Fibroblast of skin of abdomen (primary cell): ENCODE data around the gene AFAP1L2.

Experiments
- DNase-seq: peaks from one replicate; pipeline ENCODE4 v3.0.0-alpha.2; 2013

The AFAP1L2 gene

GRCh38 chr10:114309364-114309651 is 95.0 kb downstream of the AFAP1L2 start:
- no peak for DNase-seq

GRCh38 chr10:114308531-114309363 is 95.6 kb downstream of the AFAP1L2 start:
- no peak for DNase-seq

- DNase-seq: no peak
Measured at GRCh38 chr10:114307731-114308130, 96.6 kb downstream of the AFAP1L2 start.

DNA sequence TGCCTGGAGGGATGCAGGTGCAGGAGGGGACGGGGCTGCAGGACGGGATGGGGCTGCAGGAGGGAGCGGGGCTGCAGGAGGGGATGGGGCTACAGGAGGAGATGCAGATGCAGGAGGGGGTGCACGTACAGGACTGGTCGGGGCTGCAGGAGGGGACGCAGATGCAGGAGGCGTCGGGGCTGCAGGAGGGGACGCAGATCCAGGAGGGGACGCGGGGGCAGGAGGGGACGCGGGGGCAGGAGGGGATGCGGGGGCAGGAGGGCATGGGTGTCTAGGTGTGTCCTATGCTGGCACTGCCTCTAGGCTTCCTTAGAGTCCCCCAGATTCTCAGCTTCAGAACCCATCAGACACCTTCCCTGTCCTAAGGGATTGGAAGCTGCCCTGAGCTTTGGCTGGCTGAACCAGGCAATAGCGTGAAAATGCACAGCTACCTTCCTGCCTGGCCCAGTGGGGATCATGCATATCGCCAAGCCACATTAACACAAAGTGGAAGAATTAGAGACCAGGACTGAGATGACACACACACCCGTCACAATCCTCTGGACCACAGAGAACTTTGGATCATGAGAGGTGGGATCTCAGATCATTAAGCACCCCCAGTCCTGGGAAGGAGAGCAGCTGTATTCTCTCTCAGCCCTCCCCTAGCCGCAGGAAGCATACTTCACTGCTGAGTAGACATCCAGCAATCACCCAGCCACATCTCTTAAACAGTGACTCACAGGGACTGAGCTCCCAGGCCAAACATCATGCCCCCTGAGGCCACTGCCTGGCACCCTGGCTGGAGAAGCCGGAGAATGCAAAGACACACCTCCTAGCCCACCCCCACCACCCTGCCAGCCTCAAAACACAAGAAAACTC is 98.0 kb downstream of the AFAP1L2 start:
- DNase-seq: peak; percentile 94

GRCh38 chr10:114305521-114305925 is 98.8 kb downstream of the AFAP1L2 start:
- DNase-seq: no peak

GRCh38 chr10:114304571-114305421 is 99.5 kb downstream of the AFAP1L2 start:
- no peak for DNase-seq

GRCh38 chr10:114304017-114304570 is 100.2 kb downstream of the AFAP1L2 start:
- peak; percentile 75 for DNase-seq

GRCh38 chr10:114303556-114303955 is 100.7 kb downstream of the AFAP1L2 start:
- DNase-seq: no peak

DNA sequence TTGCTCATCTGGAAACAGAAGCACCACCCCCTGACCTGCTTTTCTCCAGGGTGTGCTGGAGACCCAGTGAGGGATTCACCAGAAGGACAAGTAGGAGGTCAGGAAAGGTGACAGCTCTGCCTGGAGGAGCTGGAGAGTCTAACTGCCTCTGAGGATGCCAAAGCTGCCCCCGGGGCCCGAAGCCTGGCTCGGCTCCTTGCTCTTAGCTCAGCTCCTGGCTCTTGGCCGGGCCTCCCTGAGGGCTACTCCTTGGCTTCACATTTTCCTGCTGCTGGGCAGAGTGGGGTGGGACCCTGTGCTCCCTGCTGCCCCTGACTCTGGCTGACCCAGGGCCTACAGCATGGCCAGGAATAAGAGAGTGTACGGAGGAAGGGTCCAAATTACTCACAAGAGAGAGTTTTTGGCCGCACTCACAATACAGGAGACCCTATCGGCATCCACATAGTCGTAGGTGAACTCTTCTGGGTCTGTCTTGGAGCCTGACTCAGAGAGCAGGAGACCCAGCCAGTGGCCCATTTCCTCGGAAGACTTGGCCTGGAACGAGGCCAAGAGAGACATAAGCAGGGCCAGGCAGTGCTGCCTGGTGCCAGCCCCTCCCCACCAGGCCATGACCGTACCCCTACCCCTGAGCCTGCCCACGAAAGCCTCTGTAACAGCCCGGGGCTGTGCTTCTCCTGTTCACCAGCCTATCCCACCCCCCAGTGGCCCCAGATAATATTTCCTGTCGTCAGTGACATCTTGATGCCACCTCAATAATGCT is 102.2 kb downstream of the AFAP1L2 start:
- DNase-seq: no peak

DNA sequence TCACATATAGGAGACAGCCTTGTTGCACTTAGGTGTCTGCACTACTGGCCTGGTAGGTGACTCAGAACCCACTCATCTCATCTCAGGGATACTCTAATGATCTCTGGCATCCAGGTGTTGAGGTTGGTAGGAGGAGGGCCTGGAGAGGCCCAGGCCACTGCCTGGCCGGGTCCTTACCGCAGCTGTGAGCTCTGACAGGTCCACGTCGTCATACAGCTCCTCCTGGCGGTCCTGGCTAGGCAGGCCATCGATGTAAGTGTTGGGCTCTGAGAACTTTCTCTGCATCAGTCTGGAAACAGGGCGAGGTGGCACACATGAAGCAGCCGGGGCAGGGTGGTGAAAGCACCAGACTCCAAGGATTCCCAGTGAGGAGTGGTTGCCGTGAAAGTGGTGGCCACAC is 103.1 kb downstream of the AFAP1L2 start:
- DNase-seq: no peak

DNA sequence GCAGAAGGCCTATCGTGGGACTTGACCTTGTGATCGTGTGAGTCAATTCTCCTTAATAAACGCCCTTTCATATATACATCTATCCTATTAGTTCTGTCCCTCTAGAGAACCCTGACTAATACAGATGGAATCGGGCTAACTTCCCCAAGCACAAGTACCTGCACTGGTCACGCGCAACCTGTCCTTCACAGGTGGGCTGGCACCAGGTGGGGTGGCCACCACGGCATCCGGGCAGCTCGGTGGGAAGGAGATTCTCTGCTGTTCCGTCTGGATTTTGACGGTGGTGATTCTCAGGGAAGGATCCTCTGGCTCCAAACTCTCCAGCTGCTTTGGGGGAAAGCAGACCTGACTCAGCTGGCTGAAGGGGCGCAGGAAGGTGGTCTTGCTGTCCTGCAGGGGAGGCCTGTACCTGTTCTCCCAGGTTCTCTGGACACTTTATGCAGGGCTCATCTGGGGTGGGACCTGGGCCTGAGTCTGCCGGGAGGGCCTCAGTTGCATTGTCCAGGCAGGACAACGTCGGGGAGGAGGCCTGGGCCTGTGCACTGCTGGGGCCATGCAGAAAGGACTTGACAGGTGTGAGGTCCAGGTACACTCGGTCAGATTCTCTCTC is 104.2 kb downstream of the AFAP1L2 start:
- no peak for DNase-seq

DNA sequence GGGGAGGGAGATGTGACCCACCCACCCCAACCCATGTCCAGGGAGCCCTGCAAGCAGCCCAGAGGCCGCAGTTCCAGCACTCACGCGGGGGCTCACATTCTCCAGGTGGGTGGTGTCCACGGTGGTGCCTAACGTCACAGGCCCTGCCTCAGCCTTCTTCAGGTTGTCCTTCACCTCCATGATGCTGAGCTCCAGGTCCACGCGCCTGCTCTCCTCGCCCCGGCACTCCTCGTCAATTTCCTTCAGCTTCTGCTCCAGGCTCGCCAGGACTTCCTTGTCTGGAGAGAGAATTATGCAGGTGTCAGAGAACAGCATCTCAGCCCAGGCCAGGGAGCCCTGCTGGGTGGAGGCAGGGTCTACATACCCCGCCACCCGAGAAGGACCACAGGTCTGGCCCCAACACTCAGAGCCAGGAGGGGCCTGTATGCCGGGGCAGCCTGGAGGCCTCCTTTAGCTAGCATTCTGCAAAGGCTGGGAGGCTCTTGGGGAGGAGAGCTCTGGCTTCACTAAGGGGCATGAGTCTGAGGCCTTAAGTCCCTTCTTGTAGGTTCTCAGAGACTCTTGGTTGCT is 107.1 kb downstream of the AFAP1L2 start:
- DNase-seq: no peak

DNA sequence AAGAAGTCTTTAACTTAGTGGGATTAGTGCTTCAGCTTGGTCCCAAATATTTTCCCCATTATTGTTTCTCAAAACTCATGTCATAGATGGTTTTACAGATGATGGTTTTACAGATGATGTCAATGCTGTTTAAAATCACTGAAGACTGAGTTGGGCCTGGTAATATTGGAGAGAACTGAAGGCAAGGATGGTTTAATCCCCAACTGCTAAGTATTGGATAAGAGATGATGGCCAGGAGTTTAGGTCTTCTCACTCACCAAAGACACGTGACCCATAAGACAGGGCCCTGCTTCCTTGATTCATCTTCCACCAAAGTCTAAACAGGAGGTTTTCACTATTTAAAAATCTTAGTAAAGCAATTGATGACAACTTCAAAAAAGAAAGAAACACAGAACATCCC is 108.9 kb downstream of the AFAP1L2 start:
- DNase-seq: no peak

GRCh38 chr10:114294549-114294948 is 109.8 kb downstream of the AFAP1L2 start:
- DNase-seq: no peak

- no peak for DNase-seq
Measured at GRCh38 chr10:114293075-114293474, 111.2 kb downstream of the AFAP1L2 start.

DNA sequence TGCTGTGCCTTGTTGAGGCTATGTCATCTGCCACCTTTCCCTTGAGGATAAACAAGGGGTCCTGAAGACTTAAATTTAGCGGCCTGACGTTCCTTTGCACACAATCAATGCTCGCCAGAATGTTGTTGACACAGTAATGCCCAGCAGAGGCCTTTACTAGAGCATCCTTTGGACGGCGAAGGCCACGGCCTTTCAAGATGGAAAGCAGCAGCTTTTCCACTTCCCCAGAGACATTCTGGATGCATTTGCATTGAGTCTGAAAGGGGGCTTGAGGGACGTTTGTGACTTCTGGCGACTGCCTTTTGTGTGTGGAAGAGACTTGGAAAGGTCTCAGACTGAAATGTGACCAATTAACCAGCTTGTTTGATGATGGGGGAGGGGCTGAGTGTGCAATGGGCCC is 112.8 kb downstream of the AFAP1L2 start:
- no peak for DNase-seq

GRCh38 chr10:114291076-114291475 is 113.2 kb downstream of the AFAP1L2 start:
- DNase-seq: no peak

- DNase-seq: no peak
Measured at GRCh38 chr10:114290038-114290437, 114.3 kb downstream of the AFAP1L2 start.

DNA sequence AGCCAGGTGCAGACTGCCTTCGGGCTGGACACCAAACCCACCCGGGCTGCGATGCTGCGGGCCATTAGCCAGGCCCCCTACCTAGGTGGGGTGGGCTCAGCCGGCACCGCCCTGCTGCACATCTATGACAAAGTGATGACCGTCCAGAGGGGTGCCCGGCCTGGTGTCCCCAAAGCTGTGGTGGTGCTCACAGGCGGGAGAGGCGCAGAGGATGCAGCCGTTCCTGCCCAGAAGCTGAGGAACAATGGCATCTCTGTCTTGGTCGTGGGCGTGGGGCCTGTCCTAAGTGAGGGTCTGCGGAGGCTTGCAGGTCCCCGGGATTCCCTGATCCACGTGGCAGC is 115.2 kb downstream of the AFAP1L2 start:
- no peak for DNase-seq

DNA sequence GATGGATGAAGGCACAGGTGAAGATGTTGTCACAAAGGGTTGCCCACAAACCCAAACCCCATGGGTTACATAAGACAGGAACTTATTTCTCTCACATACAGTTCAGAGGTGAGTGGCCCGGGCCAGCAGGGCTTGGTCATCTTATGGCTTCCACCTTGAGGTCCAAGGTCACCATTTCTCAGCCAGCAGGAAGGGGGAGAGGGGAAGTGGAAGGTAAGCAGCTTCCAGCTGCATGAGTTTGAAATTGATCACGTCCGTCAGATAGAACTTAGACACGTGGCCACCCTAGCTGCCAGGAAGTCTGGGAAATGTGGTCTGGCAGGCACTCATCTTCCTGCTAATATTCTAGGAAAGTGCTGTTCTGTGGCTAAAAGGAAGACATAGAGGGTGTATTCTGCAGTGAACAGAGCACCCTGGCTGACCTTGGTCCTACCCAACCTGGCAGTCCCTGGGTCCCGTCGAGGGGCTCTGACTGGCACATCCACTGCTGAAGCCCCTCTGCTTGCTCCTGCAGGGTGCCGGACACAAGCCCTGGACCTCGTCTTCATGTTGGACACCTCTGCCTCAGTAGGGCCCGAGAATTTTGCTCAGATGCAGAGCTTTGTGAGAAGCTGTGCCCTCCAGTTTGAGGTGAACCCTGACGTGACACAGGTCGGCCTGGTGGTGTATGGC is 115.7 kb downstream of the AFAP1L2 start:
- DNase-seq: no peak

- no peak for DNase-seq
Measured at GRCh38 chr10:114286921-114287320, 117.4 kb downstream of the AFAP1L2 start.
